ENCODE measurements around the gene EPN1.

Gene EPN1

GRCh38 chr19:55661826-55662225, 13.2 kb upstream of the EPN1 start:
- no peak for DNase-seq

GRCh38 chr19:55663846-55664536, 11.0 kb upstream of the EPN1 start:
- no peak for DNase-seq

GRCh38 chr19:55666343-55667005, 8.6 kb upstream of the EPN1 start:
- no peak for DNase-seq

GRCh38 chr19:55667006-55667381, 8.0 kb upstream of the EPN1 start:
- no peak for DNase-seq

- no peak for DNase-seq
These were observed 7.5 kb upstream of the EPN1 start for GRCh38 chr19:55667511-55667910.

GRCh38 chr19:55667958-55668357, 7.1 kb upstream of the EPN1 start:
- no peak for DNase-seq

GRCh38 chr19:55668603-55669348, 6.2 kb upstream of the EPN1 start:
- no peak for DNase-seq

GRCh38 chr19:55669418-55670279, 5.4 kb upstream of the EPN1 start:
- no peak for DNase-seq

- DNase-seq: no peak
These were observed 4.6 kb upstream of the EPN1 start for GRCh38 chr19:55670280-55671053.

GRCh38 chr19:55671054-55671378, 4.0 kb upstream of the EPN1 start:
- no peak for DNase-seq

- no peak for DNase-seq
These were observed 2.6 kb upstream of the EPN1 start for GRCh38 chr19:55672418-55672817.

- no peak for DNase-seq
These were observed 1.6 kb upstream of the EPN1 start for GRCh38 chr19:55673465-55673864.

GRCh38 chr19:55673889-55674288, 1.1 kb upstream of the EPN1 start:
- DNase-seq: no peak

GRCh38 chr19:55674459-55674840, 576 bp upstream of the EPN1 start:
- DNase-seq: no peak

- peak; percentile 22 for DNase-seq
These were observed 782 bp downstream of the EPN1 start for GRCh38 chr19:55675661-55676354.

GRCh38 chr19:55676383-55676782, 1.4 kb downstream of the EPN1 start:
- DNase-seq: peak; percentile 52

- DNase-seq: no peak
These were observed 2.0 kb downstream of the EPN1 start for GRCh38 chr19:55676889-55677505.

GRCh38 chr19:55677572-55678028, 2.6 kb downstream of the EPN1 start:
- peak; percentile 60 for DNase-seq

GRCh38 chr19:55678121-55678671, 3.2 kb downstream of the EPN1 start:
- peak; percentile 98 for DNase-seq

GRCh38 chr19:55679343-55680257, 4.6 kb downstream of the EPN1 start:
- DNase-seq: no peak
